Activated CD4-positive, alpha-beta T cell treated with anti-CD3 and anti-CD28 coated beads, Interleukin-2, amount 50 U/mL, for 48 hours (primary cell): ENCODE results near the gene SHROOM3.

Experiments used
- DNase-seq, 2 experiments: peaks; one replicate each; pipeline ENCODE4 v3.0.0-alpha.2; 2020

SHROOM3 gene

GRCh38 chr4:76799140-76799539 is 364.1 kb downstream of the SHROOM3 start:
- DNase-seq: no peak

GRCh38 chr4:76799718-76800117 is 364.7 kb downstream of the SHROOM3 start:
- no peak for DNase-seq

GRCh38 chr4:76800902-76801301 is 365.9 kb downstream of the SHROOM3 start:
- DNase-seq: no peak

GRCh38 chr4:76801621-76802235 is 366.7 kb downstream of the SHROOM3 start:
- DNase-seq: no peak

- DNase-seq: no peak
Observed at GRCh38 chr4:76802236-76803021, 367.4 kb downstream of the SHROOM3 start.

GRCh38 chr4:76803522-76803921 is 368.5 kb downstream of the SHROOM3 start:
- DNase-seq: no peak

DNA sequence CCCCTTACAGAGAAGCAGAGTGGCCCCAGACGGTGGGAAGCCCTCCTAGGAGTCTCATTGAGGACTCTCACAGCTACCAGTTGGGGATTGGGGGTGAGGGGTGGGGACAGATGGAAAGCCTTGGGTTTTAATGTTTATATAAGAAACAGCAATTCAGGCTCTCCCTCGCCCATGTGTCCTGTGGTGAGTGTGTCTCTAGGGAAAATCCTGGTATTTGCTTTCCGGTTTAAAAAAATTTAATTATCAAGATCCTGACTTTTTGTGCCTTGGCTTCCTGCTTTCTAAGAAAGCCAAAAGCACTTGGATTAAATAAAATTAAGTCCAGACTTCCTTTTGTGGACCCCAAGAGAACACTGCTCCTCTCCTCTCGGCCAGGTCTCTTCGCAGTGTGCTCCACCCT is 369.1 kb downstream of the SHROOM3 start:
- DNase-seq: no peak

GRCh38 chr4:76806346-76806745 is 371.3 kb downstream of the SHROOM3 start:
- DNase-seq: no peak

DNA sequence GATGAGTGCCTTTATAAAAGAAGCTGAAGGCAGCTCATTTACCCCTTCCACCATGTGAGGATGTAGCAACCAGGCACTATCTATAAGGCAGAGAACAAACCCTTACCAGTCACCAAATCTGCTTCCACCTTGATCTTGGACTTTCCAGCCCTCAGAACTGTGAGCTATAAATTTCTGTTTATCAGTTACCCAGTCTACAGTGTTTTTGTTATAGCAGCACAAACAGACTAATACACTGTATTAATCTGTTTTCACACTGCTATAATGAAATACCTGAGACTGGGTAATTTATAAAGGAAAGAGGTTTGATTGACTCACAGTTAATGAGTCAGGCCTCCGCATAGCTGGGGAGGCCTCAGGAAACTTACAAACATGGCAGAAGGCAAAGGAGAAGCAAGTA is 371.7 kb downstream of the SHROOM3 start:
- DNase-seq: no peak

DNA sequence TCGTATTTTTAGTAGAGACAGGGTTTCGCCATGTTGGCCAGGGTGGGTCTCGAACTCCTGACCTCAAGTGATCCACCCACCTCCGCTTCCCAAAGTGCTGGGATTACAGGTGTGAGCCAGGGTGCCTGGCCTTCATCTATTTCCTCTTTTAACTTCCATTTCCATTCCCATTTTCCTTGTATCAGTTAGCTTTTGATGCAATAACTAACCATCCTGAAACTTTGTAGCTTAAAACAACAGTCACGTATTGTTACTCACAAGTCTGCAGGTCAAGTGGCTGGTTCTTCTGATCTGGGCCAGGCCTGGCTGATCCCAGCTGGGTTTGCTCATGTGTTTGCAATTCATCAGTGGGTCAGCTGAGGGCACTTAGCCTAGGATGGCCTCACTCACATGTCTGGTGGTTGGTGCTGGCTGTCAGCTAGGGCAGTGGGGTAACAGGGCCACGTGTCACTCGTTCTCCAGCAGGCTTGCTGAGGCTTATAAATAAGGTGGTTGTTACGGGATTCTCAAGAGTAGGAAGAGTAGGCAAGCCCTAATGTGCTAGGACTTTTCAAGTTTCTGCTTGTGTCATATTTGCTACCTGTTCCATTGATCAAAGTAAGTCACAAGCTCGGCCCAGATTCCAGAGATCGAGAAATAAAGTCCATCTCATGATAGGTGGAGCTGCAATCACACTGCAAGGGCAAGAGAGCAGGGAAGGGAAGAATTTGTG is 374.7 kb downstream of the SHROOM3 start:
- DNase-seq: no peak

GRCh38 chr4:76811604-76812412 is 376.8 kb downstream of the SHROOM3 start:
- no peak for DNase-seq

DNA sequence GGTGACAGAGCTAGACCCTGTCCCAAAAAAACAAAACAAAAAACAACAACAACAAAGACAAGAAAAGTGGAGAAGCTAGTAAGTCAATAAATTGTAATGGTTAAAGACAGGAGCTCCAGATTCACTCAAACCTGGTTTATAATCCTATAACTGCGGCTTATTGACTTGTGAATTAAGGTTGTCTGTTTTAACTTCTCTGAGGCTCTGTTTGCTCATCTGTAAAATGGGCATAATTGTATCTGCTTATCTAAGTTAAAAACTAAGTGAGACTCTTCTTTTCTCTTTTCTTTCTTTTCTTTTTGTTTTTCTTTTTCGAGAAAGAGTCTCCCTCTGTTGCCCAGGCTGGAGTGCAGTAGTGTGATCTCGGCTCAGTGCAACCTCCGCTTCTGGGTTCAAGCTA is 378.0 kb downstream of the SHROOM3 start:
- no peak for DNase-seq

DNA sequence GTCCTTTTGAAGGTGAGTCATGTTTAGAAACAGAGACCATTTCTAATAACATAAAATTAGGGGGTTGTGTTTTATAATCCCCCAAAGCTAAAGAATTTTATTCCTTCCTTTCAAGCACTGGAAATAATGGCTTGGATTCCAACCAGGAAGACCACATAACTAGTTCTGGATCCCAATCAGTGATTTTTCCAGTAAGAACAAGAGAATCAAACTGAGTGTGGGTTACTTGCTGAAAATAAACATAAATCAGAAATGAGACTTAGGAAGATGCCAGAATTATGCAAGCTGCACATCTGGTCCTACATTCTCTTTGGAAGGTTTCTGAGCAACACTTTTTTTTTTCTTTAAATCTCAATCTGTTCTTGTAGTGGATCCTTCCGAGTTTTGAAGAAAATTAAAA is 386.6 kb downstream of the SHROOM3 start:
- no peak for DNase-seq

DNA sequence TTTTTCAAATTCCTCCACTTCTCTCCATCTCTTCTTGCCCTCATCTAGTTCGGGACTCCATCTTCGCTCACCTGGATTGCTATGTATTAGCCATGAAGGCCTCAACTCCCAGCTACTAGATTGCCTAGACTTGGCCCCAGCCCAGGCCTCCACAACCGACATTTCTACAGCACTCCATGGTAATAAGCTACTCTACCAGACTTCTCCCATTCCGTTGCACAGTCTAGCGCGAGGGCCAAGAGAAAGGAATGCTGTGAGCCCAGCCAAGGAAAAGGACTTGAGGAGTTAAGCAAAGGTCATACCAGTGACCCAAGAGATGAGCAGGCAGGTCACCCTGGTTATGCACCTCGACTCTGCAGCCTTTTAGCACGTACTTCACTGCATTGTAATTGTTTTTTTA is 387.3 kb downstream of the SHROOM3 start:
- DNase-seq: no peak

DNA sequence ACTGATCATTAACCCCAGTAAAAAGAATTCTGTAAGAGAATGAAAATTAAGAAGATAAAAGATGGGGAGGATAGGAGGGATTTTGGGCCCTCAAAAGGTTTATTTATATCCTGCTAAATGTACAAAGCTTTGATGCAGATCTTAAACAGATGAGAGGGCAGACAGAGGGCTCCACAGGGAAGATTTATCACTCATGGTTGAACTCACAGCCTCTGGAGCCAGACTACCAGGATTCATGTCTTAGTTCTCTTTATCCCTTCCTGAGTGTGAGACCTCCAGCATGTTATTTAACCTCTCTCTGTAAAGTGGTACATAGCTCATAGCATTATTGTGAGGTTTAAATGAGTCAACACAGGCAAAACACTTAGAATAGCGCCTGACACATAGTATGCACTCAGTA is 388.5 kb downstream of the SHROOM3 start:
- no peak for DNase-seq

DNA sequence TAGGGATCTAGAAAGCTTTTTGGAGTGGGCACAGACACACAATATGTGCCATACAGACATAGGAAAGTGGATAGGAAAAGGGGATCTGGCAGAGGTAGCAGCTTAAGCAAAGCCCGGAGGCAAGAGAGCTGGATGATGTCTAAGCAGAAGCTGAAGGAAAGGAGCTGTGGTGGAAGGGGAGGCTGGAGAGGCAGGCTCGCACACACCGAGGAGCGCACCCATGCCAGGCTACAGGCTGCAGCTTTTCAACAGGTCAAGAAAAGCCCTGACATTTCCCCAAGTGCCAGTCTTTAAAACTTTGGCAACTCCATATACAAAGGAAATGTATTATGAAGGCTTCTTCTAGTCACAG is 395.6 kb downstream of the SHROOM3 start:
- DNase-seq: no peak

- no peak for DNase-seq
Observed at GRCh38 chr4:76830964-76831703, 396.1 kb downstream of the SHROOM3 start.

DNA sequence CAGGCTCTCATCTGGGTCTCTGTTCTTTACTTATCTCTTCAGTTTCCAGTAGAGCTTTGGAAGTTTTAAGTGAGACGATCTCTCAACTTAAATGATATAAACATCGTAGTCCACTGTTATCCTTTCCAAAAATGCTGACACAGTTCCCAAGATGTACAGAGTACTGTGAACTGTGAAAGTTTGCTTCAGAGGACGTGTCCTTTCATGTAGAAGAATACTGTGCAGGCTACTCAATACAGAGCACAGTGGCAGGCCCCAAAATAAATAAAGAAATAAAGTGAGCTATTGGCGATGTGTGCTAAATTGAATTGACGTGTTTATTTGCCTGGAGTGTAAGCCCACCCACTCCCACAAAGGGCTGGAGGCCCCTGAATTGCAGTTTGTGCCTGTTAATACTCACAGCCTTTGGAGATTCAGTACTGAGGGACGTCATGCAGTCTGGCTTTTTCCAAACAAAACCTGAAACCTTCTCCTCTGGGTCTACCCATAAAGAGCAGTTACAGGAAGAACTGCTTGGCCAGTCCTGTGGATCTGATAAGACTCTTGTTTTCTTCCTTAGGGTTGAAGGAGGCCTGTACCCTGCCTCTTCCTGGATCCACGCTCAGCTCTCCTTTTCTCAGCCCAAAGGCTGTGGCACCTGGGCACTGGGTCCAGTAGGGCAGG is 396.8 kb downstream of the SHROOM3 start:
- DNase-seq: no peak
